ENCODE measurements around the gene KCNK10. TPM values are rescaled to one million over a fixed set of nuclear protein-coding genes. Genes with fewer than 3 reads are reported as not detected.

The KCNK10 gene
- total RNA-seq, 2 donors from 2014 or later = not detected

DNA sequence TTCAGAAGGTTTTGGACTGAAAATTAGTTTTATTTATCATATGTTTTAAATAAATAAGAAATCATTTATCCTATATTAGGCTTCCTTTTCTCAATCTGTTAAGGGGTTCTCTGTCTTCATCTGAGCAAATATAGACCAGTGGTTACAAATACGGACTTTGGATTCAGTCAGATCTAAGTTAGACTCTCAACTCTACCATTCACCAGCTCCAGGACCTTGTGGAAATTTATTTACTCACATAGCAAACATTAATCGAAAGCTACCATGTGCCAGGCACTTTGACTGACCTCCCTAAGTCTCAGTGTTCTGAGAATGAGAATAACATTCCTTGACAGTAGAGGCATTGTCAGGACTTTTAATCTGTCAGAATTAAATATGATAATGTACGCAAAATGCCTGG, 22.3 kb downstream of the KCNK10 start:
- H3K27ac ChIP-seq = no peak overlapping the region
- DNase-seq (ENCODE audit: low spot score) (no peak), ATAC-seq (ENCODE audit: insufficient number of reproducible peaks, low FRiP score, low read depth) (no peak)
- no peaks in the 10 kb centered on the region for H3K4me1 ChIP-seq (ENCODE audit: control insufficient read depth in 1 of 2, low read depth in 2 of 2)
- no peak overlapping the region for H3K4me3 ChIP-seq
- TF ChIP-seq, protein P1, sequence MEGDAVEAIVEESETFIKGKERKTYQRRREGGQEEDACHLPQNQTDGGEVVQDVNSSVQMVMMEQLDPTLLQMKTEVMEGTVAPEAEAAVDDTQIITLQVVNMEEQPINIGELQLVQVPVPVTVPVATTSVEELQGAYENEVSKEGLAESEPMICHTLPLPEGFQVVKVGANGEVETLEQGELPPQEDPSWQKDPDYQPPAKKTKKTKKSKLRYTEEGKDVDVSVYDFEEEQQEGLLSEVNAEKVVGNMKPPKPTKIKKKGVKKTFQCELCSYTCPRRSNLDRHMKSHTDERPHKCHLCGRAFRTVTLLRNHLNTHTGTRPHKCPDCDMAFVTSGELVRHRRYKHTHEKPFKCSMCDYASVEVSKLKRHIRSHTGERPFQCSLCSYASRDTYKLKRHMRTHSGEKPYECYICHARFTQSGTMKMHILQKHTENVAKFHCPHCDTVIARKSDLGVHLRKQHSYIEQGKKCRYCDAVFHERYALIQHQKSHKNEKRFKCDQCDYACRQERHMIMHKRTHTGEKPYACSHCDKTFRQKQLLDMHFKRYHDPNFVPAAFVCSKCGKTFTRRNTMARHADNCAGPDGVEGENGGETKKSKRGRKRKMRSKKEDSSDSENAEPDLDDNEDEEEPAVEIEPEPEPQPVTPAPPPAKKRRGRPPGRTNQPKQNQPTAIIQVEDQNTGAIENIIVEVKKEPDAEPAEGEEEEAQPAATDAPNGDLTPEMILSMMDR (IDR thresholded peaks at IDR 0.05) = no peak
- no peaks in the 10 kb centered on the region for H3K27me3 ChIP-seq (replicated peaks; ENCODE audit: insufficient read depth)
- H3K9me3 ChIP-seq = no peaks in the 10 kb centered on the region
- H3K36me3 ChIP-seq = no peaks in the 10 kb centered on the region

DNA sequence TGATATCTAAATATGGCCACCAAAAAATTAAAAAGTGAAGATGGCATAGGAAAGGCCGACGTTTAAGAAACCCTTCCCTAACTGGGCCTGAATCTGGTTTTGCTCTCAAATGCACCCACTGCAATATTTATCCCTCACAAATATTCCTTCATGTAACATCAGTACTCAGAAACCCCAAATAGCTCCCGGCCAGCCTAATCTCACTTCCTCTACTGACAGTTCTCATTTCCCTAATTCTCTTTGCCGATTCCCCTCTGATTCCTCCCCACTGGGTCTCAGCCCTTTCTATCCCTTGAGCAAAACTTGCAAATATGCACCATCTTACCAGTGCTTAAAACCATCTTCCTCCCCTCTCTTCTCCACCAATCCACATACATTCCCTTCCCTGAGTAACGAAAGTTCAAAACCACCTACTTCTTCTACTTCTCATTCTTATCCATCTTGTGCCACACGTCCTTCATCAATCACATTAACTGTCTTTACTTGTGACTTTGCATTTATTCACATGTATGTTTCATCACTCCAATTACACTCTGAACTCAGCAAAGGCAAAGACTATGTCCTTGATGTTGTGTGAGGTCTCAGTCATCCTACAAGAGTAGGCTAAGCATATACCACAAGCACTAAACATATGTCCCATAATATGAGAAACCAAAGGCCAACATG, 23.1 kb downstream of the KCNK10 start:
- DNase-seq (ENCODE audit: low spot score) (no peak), ATAC-seq (ENCODE audit: insufficient number of reproducible peaks, low FRiP score, low read depth) (no peak)
- no peaks in the 10 kb centered on the region for H3K4me1 ChIP-seq (ENCODE audit: control insufficient read depth in 1 of 2, low read depth in 2 of 2)
- TF ChIP-seq, protein P1 (IDR thresholded peaks at IDR 0.05) = no peak
- no peaks in the 10 kb centered on the region for H3K27me3 ChIP-seq (replicated peaks; ENCODE audit: insufficient read depth)
- no peak overlapping the region for H3K4me3 ChIP-seq
- no peaks in the 10 kb centered on the region for H3K36me3 ChIP-seq
- no peaks in the 10 kb centered on the region for H3K9me3 ChIP-seq
- no peak overlapping the region for H3K27ac ChIP-seq

DNA sequence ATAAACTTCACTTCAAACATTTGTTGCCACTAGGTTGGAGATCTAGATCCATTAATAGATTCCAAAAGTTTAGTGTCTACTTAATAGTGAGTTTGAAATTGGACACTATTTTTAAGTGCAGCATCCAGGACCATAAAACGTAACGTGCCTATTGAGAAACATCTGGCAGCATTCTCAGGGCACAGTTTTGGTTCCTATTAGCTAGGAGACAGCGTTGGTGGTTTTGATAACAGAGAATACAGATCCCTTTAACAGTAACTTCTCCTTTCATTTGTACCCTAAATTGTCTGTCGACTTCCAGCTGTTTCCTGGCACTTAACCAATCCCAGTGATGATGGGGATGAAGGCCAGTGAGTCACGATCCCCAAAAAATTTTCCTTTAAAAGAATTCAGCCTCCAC, 25.8 kb downstream of the KCNK10 start:
- DNase-seq (ENCODE audit: low spot score) (no peak), ATAC-seq (ENCODE audit: insufficient number of reproducible peaks, low FRiP score, low read depth) (no peak)
- H3K4me3 ChIP-seq = no peak overlapping the region
- no peaks in the 10 kb centered on the region for H3K9me3 ChIP-seq
- no peaks in the 10 kb centered on the region for H3K27me3 ChIP-seq (replicated peaks; ENCODE audit: insufficient read depth)
- no peaks in the 10 kb centered on the region for H3K4me1 ChIP-seq (ENCODE audit: control insufficient read depth in 1 of 2, low read depth in 2 of 2)
- no peaks in the 10 kb centered on the region for H3K36me3 ChIP-seq
- TF ChIP-seq, protein P1 (IDR thresholded peaks at IDR 0.05) = no peak
- H3K27ac ChIP-seq = no peak overlapping the region

DNA sequence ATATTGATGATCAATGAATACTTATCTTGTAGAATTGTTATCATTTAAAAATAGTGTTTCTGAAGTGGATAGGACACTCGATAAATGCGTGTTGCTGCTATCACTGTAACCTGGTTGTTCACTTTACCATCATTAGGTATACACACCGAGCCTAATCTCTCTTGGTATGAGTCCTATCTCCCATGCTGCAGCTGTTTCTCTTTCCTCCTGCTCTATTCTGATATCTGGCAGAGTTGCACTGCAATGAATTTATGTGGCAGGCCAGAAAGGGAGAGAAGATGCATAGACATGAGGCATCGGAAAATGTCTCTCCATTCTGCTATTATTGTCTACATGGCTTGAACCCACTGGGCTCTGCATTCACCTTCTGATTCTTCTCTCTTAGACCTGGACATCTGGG, 26.7 kb downstream of the KCNK10 start:
- ATAC-seq (ENCODE audit: insufficient number of reproducible peaks, low FRiP score, low read depth) (no peak), DNase-seq (ENCODE audit: low spot score) (no peak)
- TF ChIP-seq, protein P1 (IDR thresholded peaks at IDR 0.05) = no peak
- Histone ChIP-seq H3K27me3 (replicated peaks; ENCODE audit: insufficient read depth) (no peaks in the 10 kb centered on the region), H3K9me3 (no peaks in the 10 kb centered on the region), H3K36me3 (no peaks in the 10 kb centered on the region), H3K4me3 (no peak overlapping the region), H3K4me1 (ENCODE audit: control insufficient read depth in 1 of 2, low read depth in 2 of 2) (no peaks in the 10 kb centered on the region), H3K27ac (no peak overlapping the region)

DNA sequence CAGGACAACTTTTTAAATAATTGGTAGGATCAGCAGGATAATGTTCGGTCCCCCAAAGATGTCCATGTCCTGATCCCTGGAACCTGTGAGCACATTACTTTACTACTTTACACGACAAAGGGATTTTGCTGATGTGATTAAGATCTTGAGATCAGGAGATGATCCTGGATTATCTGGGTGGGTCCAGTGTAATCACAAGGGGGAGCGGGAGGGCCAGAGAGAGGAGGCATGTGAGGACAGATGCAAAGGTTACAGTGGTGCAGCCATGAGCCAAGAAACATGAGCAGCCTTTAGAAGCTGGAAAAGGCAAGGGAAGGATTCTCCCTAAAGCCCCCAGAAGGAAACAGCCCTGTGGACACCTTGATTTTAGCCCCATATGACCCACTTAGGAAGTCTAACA, 33.1 kb downstream of the KCNK10 start:
- DNase-seq (ENCODE audit: low spot score) = no peak
- ATAC-seq (ENCODE audit: insufficient number of reproducible peaks, low FRiP score, low read depth) = no peak
- Histone ChIP-seq H3K4me1 (ENCODE audit: control insufficient read depth in 1 of 2, low read depth in 2 of 2) (no peaks in the 10 kb centered on the region), H3K27ac (no peak overlapping the region), H3K36me3 (no peaks in the 10 kb centered on the region), H3K9me3 (no peaks in the 10 kb centered on the region), H3K4me3 (no peak overlapping the region), H3K27me3 (replicated peaks; ENCODE audit: insufficient read depth) (no peaks in the 10 kb centered on the region)
- TF ChIP-seq, protein P1 (IDR thresholded peaks at IDR 0.05) = no peak
